A673 (cell line): ENCODE results near the gene ESR2. TPM values are rescaled to one million over a fixed set of nuclear protein-coding genes. Genes with fewer than 3 reads are reported as not detected.

Experiments
- BruUV-seq: library from RNA; stranded (reverse); fragments of 400-500 nt; replicated peaks from 2 replicates; lab custom pipeline; 2021; lab: Mats Ljungman, UMichigan
- CTCF ChIA-PET: fragments of 300-600 bp; sonication (Branson Sonifier 250); formaldehyde crosslinking; loops from one replicate; lab custom pipeline; 2022; ENCODE audit warnings: antibody characterized with exemption; lab: Charles Lee
- POLR2A ChIA-PET: fragments of 300-600 bp; sonication (Branson Sonifier 250); formaldehyde crosslinking; loops from one replicate; lab custom pipeline; 2022; ENCODE audit warnings: antibody characterized with exemption; ENCODE audit not compliant: low non-redundant PET; lab: Charles Lee
- DNase-seq: peaks from one replicate; pipeline ENCODE4 v3.0.0-alpha.2; 2015; ENCODE audit warnings: low spot score
- H3K27ac ChIP-seq: fragments of 200-600 bp; sonication (generic); 2 replicates; pipeline ENCODE4 v1.5.1; 2016; ENCODE audit warnings: mixed run types, low read depth, mild to moderate bottlenecking, mixed read lengths, antibody characterized with exemption, low read length; ENCODE audit not compliant: poor library complexity, severe bottlenecking
- H3K27me3 ChIP-seq: fragments of 200-600 bp; sonication (generic); replicated peaks from 2 replicates; pipeline ENCODE4 v1.6.1; 2017; ENCODE audit warnings: mixed run types, low read depth, mild to moderate bottlenecking, mixed read lengths, antibody characterized with exemption, low read length; ENCODE audit not compliant: insufficient read depth, poor library complexity
- H3K36me3 ChIP-seq: fragments of 200-600 bp; sonication (generic); 2 replicates; pipeline ENCODE4 v1.6.1; 2016; ENCODE audit warnings: mixed run types, mild to moderate bottlenecking, mixed read lengths, antibody characterized with exemption, low read length; ENCODE audit not compliant: insufficient read depth, poor library complexity, severe bottlenecking
- H3K4me1 ChIP-seq: fragments of 200-600 bp; sonication (generic); 2 replicates; pipeline ENCODE4 v1.6.1; 2017; ENCODE audit warnings: mixed run types, mild to moderate bottlenecking, mixed read lengths, antibody characterized with exemption, low read length; ENCODE audit not compliant: insufficient read depth, poor library complexity, severe bottlenecking
- H3K4me3 ChIP-seq: fragments of 200-600 bp; sonication (generic); 2 replicates; pipeline ENCODE4 v1.5.1; 2016; ENCODE audit warnings: low read depth, mixed run types, mild to moderate bottlenecking, mixed read lengths, low read length; ENCODE audit not compliant: poor library complexity, severe bottlenecking
- H3K9me3 ChIP-seq: fragments of 200-600 bp; sonication (generic); 2 replicates; pipeline ENCODE4 v1.6.1; 2016; ENCODE audit warnings: mixed run types, low read depth, mild to moderate bottlenecking, mixed read lengths, antibody characterized with exemption, low read length; ENCODE audit not compliant: poor library complexity, severe bottlenecking
- CTCF ChIP-seq: fragments of 300-800, 200-600 bp; sonication (generic); conservative IDR thresholded peaks from 2 replicates; pipeline ENCODE4 v1.5.1; 2017; ENCODE audit warnings: low read depth, mild to moderate bottlenecking, antibody characterized with exemption, low read length, moderate library complexity, mixed read lengths
- EZH2 ChIP-seq: fragments of 200-600 bp; sonication (generic); IDR thresholded peaks from 2 replicates; pipeline ENCODE4 v1.6.1; 2017; ENCODE audit warnings: borderline replicate concordance, low read depth, mild to moderate bottlenecking, mixed read lengths, antibody characterized with exemption, low read length; ENCODE audit not compliant: poor library complexity, severe bottlenecking
- intact Hi-C: fragments of 100-400 bp; cut with micrococcal nuclease; formaldehyde crosslinking; loops from one replicate; pipeline ENCODE4 v1.10.0; 2022; ENCODE audit not compliant: unreplicated experiment
- total RNA-seq: library from RNA; stranded (reverse); gene quantifications from 2 replicates; pipeline ENCODE4 v1.2.3, GENCODE V29; 2021

The ESR2 gene
- total RNA-seq, 1 experiment from 2014 or later, result 0.71 TPM

- no peak for TF ChIP-seq EZH2
- TF ChIP-seq CTCF, result no peak
- Histone ChIP-seq H3K9me3 (no peaks in the 10 kb centered on the region), H3K27ac (no peak overlapping the region), H3K4me3 (no peak overlapping the region), H3K36me3 (no peaks in the 10 kb centered on the region), H3K4me1 (no peaks in the 10 kb centered on the region), H3K27me3 (no peaks in the 10 kb centered on the region)
- no TSS peak for BruUV-seq
- CTCF ChIA-PET, result no interaction called here
- intact Hi-C loops, result no loop called here
- DNase-seq, result no peak
- POLR2A ChIA-PET, result no interaction called here
These were observed 176.3 kb downstream of the ESR2 start for GRCh38 chr14:64117671-64118402.

GRCh38 chr14:64115401-64115800 lies 178.8 kb downstream of the ESR2 start:
- Histone ChIP-seq H3K27me3 (no peaks in the 10 kb centered on the region), H3K9me3 (no peaks in the 10 kb centered on the region), H3K4me3 (no peak overlapping the region), H3K36me3 (no peaks in the 10 kb centered on the region), H3K4me1 (no peaks in the 10 kb centered on the region), H3K27ac (no peak overlapping the region)
- POLR2A ChIA-PET, result no interaction called here
- TF ChIP-seq CTCF (no peak), EZH2 (no peak)
- no TSS peak for BruUV-seq
- no peak for DNase-seq
- intact Hi-C loops, result no loop called here
- CTCF ChIA-PET, result no interaction called here

- ChIA-PET POLR2A (no interaction called here), CTCF (no interaction called here)
- no TSS peak for BruUV-seq
- intact Hi-C loops, result no loop called here
- no peak for DNase-seq
- no peaks in the 10 kb centered on the region for H3K9me3 ChIP-seq
- H3K27me3 ChIP-seq, result no peaks in the 10 kb centered on the region
- no peaks in the 10 kb centered on the region for H3K4me1 ChIP-seq
- H3K4me3 ChIP-seq, result no peak overlapping the region
- TF ChIP-seq EZH2 (no peak), CTCF (no peak)
- no peaks in the 10 kb centered on the region for H3K36me3 ChIP-seq
- no peak overlapping the region for H3K27ac ChIP-seq
These were observed 179.4 kb downstream of the ESR2 start for GRCh38 chr14:64114796-64115195.
